PC-3 (cell line): ENCODE measurements around the gene ASPDH.

ENCODE experiments used
- CTCF ChIP-seq: fragments of 300-600 bp; sonication (generic); conservative IDR thresholded peaks from 2 replicates; pipeline ENCODE4 v1.5.1; 2017; ENCODE audit warnings: antibody characterized with exemption, low read depth, mild to moderate bottlenecking, low read length
- EZH2phosphoT487 ChIP-seq: fragments of 300-600 bp; sonication (generic); IDR thresholded peaks from 2 replicates; pipeline ENCODE4 v1.6.1; 2018; ENCODE audit warnings: mild to moderate bottlenecking, antibody characterized with exemption, low read length, borderline replicate concordance

- TF ChIP-seq CTCF (no peak), EZH2phosphoT487 (no peak)
Observed at GRCh38 chr19:50505856-50506611, 7.7 kb downstream of the ASPDH start.
